C4-2B (cell line): Measurements from ENCODE around the gene COL9A3.

ENCODE experiments used
- CTCF ChIP-seq: fragments of 450-650 bp; conservative IDR thresholded peaks from 2 replicates; pipeline ENCODE4 v1.5.1; 2017; ENCODE audit warnings: mild to moderate bottlenecking
- ZFX ChIP-seq: fragments of 450-650 bp; IDR thresholded peaks from 2 replicates; pipeline ENCODE4 v1.6.1; 2017

GRCh38 chr20:62872862-62873261 lies 56.0 kb downstream of the COL9A3 start:
- TF ChIP-seq CTCF (no peak), ZFX (no peak)
